ENCODE data around the gene ZBTB20.

Gene ZBTB20

DNA sequence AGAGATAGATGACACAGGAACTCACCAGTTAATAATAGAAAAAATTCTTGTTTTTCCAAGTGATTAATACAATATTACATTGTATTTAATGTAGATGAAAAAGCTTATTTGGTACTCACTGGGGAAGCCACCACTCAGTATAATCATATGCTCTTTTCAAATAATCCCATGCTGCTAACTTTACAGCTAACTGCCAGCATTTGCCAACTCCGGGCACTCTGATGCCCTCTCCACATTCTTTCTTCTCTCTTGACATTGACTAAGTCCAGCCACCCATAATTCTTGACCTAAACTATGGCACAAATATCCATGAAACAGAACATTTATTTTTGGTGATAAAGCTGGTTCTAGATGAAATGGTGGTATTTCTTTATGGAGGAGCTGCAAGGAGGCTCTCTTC is 384.9 kb downstream of the ZBTB20 start:
- no peak for DNase-seq (ENCODE audit: low read depth)

DNA sequence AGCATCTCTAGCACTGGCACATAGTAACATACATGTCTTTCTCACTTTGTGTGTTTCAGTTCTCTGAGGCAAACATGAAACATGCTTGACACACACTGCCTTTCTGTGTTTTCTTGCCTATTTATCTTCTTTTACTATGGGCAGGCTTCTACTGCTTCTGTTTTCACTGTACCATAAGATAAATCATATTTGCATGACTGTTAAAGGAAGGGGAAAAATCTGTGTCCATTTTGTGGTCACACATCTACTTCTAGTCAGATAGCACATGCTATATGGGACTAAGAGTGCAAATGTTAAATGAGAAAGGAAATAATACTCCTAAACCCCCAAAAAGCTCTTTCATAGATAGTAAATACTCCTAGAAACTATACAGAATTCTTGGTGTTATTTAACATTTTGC is 386.4 kb downstream of the ZBTB20 start:
- DNase-seq (ENCODE audit: low read depth) = no peak

DNA sequence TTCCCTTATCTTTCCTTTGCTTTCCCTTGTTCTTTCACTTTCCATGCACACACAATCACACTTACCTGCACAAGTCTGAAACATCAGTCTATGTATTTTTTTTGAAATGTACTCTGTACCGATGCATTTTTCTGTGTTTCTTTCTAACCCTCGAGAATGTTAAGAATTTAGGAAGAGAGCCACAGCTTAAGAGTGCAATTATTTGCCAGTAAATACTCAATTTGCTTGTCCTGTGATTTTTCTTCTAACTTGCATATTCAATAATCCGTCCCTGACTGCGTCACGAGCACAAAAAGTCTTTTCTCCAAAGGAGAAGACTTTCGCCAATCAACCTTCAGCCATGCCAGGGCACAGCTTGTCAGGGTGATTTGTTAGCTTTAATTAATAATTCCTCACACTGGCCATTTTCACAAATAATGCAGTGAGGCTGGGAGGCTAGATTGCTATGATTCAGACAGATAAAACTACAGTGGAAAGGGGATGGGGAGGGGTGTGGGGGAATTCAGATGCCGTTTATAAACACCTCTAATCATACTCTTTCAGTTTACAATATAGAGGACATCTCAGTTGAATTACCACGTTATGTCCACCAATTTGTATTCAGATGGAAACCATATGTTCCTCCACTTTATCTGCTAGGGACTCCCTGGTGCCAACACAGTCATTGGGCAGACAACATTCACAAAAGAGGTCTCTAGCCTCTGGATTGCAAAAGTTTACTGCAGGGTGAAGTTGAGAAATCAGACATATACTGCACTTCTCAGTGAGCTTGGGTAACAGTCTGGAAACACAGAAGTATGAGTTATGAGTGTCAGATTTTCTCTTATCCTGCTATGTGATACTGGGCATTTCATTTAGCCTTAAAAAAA is 388.0 kb downstream of the ZBTB20 start:
- no peak for DNase-seq (ENCODE audit: low read depth)

DNA sequence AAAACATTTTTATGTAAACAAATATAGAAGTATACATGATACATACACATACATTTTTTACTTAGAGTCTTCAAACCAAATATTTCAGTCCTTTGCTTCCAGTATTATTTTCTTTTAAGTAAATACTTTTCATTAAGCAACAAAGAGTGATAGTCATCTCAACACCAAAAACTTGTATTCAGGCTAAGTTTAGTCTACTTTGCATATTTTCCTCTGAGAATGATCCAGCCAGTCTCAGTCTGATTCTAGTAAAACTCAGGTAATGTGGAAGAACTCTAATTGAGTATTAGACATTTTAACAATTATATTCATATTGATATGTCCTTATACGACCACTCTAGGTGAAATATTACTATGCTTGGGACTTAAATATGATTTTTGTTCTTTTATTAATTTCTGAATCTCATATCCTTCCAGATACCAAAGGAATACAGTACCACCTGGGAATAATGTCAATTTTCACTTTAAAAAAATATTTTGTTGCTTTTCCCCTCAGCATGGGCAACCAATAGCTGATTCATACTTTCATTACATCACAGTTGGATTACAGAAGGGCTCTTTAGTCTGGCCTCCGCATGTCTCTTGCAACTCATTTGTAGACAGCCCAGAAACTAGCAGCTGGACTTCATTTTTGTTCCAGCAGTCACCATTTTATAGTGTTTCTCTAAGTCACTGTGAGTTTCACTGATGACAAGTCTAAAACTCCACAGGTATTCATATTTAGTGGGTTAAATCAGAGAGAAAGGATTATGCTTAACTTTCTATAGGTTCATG is 390.4 kb downstream of the ZBTB20 start:
- DNase-seq (ENCODE audit: low read depth) = no peak

DNA sequence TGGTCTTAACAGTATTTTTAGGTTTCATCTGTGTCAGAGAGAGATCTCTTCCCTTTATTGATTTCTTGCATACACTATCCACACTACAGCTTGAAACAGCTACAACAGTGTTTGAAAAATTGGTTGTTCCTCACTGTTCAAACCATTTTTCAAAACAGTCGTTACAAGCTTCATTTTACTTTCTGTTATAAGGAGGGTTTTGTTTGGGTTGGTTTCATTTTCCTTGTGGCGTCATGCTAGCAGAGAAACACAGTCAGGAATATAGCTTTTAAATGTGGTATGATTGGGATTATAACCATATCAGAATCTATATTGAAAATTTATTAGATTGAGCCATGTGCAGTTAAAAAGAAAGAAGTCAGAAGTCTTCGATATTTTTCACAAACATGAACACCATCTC is 400.6 kb downstream of the ZBTB20 start:
- no peak for DNase-seq (ENCODE audit: low read depth)

DNA sequence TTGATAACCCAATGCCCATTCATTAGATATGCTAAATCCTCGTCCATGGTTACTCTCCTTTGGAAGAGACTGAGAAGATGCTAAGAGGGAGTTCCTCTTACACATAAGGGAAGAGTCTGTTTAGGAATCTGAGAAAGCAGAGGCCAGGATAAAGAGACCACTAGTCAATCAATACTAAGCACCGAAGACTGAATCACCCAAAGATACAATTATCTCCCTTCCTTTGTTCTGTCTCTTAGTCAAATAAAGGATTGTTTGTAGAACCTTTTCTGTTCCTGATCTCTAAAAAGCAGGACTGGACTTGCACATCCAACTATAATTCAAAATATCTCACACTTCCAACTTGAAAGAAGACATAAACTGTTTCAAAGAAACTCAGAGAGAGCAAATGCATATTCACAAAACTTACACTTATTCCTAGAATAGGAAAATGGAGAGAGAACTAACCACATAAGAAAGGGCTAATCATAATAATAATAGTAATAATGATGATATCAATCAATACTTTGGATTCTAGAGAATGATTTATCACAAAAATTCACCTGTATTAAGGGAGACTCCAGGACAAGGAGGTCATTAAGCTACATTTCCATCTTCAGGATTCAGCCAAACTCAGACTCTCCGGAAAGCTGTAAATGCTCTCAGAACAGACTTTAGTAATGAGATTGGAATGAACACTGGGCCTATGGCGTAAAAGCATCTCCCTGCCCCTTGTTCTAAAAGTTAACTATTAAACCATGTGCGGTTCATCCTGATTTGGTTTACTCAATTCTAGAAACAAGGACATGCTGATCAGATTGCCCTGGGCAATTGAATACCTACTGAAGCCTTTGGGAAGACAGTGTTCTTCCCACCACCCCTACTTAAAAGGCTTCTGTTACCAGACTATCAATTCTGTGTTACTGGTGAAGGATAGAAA is 401.5 kb downstream of the ZBTB20 start:
- DNase-seq (ENCODE audit: low read depth) = no peak

DNA sequence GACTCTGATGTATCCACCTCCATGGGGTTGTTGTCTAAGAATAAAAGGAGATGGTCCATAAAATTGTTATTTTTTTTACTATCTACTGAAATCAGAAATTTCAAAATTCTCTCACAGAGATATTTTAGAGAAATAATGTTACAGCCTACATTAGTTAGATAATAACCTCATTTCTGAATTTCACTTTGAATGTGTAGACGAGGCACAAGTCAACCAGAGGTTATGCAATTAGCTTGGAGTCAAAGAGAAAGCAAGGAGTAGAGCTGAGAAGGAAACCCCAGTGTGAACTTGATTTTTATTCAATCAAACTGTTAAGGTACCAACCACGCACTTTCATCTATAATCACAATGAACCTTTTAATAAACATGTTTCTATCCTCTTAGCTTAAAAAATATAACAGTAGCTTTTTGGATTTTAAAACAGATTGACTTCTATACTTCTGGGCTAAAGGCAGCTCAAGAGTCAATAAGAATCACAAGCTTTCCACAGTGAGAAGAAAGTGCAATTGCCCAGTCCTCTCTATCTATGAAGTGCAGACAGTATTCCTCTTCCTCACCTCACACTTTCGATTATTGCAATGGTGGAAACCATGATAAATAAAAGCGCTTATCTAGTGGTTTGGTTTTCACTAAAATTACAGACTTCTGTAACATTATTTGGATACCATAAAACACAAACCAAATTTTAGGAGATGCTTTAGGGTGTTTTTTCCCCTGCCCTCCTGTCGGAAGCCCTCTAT is 403.2 kb downstream of the ZBTB20 start:
- DNase-seq (ENCODE audit: low read depth) = no peak

DNA sequence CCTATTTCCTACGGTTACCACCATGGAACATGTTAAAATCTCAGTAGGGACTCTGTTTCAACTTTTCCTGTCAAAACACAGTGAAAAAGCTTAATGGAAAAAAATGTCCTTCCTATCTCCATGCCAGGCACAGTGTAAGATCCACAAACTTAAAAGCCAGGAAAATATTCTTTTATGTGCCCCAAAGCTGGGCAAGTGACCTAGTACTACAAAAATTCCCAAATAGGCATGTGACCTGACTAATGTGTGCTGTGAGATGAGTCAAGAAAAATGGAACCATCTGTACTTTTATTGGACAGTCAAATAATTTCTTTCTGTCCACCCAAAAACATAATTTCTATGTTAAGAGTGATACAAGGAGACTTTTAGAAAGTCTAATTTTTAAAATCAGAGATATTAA is 406.0 kb downstream of the ZBTB20 start:
- no peak for DNase-seq (ENCODE audit: low read depth)

DNA sequence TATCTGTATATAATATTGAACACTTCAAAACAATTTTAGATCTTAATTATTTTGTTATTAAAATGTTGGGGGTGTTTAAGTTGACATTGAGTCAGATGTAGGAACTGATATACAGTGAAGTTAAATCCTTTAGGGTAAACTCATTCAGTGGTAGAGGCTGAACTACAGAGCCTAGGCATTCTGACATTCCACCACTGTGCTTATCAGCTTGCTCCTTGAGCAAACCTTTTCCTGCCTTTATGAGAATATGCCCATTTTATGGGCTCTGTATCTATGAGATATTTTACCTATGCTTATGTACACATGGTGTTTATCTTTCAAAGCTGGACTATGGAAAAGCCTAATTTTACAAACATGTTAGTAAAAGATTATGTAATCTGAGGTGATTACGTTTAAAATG is 407.5 kb downstream of the ZBTB20 start:
- DNase-seq (ENCODE audit: low read depth) = no peak

DNA sequence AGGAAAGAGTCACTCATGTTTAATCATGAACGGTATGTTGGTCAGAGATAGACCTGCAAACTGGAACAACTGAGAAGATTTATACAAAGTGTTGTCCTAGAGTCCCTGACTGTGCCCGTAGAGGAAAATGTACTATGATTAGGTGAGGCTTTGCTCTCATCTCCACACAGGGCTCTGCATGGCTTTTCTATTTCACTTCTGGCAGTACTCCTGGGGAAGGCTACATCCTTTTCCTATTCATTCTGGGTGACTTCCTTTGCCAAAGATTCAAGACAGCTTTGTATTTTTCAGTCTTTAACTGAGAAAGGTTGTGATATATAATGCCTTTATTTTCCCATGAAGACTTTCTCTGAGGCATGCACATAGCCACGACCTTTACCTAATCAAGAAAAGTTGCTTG is 414.7 kb downstream of the ZBTB20 start:
- DNase-seq (ENCODE audit: low read depth) = no peak

DNA sequence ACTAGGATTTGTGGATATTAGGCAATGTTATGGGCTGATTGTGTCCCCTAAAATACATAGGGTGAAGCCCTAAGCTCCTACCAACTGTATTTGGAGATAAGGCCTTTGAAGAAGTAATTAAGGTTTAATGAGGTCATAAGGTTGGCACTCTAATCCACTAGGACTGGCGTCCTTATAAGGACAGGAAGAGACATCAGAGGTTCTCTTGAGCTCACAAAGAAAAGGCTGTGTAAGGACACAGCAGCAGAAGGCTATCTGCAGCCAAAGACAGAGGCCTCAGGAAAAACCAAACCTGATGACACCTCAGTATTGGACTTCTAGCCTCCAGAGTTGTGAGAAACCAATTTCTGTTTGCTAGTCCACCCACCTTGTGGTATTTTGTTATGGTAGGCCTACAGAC is 416.7 kb downstream of the ZBTB20 start:
- DNase-seq (ENCODE audit: low read depth) = no peak

DNA sequence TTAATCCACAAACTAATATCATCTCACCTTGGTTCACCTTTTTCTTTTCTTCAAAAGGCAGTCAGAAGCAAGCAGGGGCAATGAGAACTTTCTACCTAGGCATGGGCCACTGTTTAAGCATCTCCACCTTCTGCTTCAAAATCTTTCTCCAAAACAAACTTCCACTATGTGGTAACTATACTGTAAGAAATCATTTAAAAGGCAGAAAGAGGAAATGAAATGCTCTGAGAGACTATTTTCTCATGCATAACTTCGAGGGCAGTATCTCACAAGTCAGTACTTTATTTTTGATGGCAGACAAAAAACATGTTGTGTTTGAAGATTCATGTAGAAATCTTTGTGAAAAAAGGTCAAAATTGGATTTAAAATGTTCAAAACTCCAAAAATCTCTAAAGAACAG is 419.7 kb downstream of the ZBTB20 start:
- DNase-seq (ENCODE audit: low read depth) = no peak

DNA sequence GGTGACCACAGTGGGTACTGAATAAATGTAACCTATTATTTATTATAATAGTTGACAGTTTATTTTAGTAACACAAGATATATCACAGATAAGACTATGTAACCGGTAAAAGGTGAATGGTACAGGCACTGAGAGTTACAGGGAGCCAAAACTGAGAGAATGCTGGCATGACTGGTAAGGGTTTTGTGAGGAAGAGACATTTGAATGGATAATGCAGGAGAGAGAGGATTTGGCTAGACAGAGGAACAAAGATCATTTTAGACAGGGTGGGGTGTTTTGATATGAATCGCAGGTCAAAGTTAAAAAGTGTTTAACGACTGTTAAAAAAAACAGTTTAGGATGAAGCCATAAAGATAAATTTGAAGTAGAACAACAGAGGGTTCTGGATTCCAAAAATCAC is 421.1 kb downstream of the ZBTB20 start:
- DNase-seq (ENCODE audit: low read depth) = no peak

DNA sequence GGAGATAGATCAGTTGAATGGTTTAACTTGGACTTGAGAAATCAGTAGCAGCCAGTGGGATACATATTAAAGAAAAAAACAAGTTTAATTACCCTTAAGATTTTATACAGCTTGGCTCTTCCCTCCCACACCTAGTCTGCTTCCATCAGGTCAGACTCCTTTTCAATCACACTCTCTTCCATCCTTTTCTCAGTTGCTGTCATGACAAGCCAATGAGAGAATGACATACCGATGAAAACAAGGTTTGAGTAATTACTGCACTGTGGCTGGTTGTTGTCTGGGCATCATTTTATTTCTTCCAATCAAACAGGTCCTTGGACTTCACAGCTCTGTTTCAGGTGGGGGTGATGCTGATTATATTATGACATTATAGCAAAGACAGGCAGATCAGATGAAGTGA is 424.6 kb downstream of the ZBTB20 start:
- no peak for DNase-seq (ENCODE audit: low read depth)

DNA sequence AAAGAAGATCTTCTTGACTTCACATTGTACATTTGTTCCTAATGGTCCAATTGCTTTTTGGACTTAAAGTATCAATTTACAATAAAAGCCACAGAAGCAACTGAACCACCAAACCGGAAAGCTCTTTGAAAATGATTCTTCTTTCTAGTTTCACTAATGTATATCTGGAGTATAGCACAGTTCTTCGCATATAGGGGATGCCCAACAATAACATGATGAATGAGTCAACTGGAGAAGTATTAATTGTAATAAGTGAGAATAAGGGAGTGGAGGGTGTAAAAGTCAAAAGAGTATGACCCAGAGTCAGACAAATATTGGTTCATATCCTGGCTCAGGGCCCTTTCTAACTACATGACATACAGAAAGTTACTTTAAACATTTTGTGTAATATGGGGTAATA is 425.2 kb downstream of the ZBTB20 start:
- DNase-seq (ENCODE audit: low read depth) = no peak

DNA sequence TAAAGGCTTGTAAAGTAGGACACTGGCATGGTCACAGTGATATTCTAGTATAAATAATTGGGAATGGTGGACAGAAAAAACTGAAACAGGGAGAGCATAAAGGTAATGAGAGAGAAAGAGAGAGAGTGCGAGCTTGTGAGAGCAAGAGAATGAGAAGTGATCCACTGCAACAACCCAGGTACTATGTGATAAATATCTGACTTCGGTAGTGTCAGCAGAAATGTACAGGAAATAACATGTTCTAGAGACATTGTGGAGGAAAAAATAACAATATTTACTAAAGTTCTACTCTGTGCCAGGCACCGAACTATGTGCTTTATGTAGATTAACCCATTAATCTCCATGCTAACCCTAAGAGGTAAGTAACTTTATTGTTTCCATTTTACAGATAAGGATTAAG is 425.9 kb downstream of the ZBTB20 start:
- DNase-seq (ENCODE audit: low read depth) = no peak

DNA sequence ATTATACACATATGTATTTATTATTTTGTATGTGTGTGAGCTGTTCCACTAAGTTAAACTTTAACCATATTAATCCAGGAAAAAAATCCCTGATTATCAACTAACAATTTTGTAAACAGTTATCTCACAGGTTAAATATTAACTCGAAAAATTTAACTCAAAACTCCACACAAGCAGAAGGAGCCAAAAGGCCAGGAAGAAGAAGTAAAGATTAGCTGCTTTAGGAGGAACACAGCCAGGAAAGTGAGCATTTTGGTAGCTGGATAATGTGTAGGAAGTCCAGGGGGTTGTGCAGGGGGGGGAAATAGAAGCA is 428.2 kb downstream of the ZBTB20 start:
- no peak for DNase-seq (ENCODE audit: low read depth)

DNA sequence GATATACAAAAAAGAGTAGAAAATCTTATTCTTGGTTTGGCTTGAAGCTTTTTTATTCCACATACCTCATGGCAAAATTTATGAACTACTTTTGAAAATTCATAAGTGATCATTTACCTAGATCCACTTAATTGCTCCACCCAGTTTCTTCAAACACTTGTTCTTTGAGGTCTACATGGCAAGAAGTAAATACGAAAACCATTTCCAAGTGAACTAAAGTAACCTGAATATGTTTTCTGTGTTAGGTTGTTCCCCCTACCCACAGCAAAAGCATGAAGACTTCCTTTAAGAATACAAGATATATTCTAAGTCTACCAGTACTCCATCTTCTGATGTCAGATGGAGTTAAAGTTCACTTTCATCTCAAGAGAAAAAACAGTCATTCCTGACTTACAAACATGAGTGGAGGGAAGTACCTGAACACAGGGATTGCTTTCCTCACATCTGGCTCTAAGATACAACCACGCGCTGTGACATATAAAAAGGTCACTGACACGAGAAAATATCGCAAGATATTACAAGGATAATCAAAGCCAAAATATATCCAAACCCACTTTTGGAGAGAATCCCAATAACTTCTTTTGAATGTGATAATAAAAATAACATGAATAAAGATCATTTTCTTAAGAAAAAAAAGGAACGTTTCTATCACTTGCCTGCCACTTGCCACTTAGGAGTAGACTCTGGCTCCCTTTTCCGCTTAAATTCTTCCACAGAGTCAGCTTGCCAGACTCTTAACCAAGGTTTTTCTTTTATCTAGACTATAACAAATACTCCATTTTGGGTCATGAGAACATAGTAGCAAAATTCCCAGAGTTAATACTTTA is 428.8 kb downstream of the ZBTB20 start:
- no peak for DNase-seq (ENCODE audit: low read depth)

DNA sequence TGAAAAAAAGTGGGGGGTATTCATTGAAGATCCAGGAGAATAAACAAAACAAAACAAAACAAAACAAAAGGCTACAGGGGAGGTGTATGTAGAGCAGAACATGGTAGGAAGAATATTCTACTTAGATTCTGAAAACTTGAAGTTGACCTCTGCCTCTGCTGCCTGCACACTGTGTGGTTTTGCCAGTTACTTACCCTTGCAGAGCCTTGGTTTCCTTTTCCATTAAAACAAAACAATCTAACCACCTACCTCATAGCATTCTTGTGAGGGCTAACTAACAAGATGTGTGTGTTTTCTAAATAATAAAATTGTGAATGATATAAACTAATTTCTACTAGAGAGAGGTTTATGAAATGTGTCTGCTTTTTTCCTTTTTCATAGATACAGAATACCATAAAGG is 430.2 kb downstream of the ZBTB20 start:
- no peak for DNase-seq (ENCODE audit: low read depth)

DNA sequence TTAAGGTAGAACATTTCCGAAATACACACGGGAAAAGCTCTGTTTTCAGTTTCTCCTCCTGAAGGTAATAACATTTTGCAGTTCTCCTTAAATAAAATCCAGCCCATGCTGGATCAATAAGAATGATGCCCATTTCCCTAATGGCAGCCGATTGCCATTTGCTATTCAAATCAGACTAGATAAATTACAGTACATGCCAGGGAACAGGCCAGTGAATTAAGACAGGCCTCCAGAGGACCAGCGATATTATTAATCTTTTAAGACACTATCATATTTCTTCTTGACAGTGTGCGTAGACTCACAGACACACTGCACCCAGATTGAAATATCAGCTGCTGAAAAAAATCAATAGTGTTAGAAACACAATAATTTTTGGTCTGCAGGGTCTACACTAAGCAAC is 431.0 kb downstream of the ZBTB20 start:
- no peak for DNase-seq (ENCODE audit: low read depth)

DNA sequence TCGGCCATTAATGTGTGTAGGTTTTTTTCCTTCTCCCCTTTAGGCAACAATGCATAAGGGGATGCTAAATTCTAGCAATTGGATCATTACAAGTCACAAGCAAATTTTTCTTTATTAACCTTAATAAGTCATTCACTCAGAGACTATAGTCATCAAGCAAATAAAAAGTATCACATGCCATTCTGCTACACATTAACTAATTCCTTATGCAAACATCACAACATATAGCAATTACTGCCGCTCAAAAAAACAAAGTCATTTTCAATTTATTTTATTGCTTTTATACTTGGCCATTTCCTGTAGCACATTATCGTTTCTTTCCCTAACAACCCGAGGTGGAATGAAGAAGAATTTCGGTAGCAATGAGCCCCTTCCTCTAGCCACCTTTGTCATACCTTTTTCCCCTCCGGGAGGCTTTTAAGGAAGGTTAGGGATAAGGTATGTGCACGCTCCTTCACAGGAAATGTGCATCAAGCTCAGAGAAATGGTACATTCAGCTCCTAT is 432.1 kb downstream of the ZBTB20 start:
- DNase-seq (ENCODE audit: low read depth) = no peak

All from stimulated activated CD8-positive, alpha-beta memory T cell treated with anti-CD3 and anti-CD28 coated beads, Interleukin-12 subunit alpha, Interleukin-12 subunit beta, amount 100 ng/mL, for 4 hours (primary cell).